Measurements from ENCODE around the gene DDAH2.
A peak's percentile ranks its signal among the peaks of the same experiment; 100 is the strongest.
"Not testable (repeated sequence)": the region's sequence is repeated elsewhere in the genome, so short reads cannot be mapped to it uniquely, and the experiment has no call there.

The DDAH2 gene

DNA sequence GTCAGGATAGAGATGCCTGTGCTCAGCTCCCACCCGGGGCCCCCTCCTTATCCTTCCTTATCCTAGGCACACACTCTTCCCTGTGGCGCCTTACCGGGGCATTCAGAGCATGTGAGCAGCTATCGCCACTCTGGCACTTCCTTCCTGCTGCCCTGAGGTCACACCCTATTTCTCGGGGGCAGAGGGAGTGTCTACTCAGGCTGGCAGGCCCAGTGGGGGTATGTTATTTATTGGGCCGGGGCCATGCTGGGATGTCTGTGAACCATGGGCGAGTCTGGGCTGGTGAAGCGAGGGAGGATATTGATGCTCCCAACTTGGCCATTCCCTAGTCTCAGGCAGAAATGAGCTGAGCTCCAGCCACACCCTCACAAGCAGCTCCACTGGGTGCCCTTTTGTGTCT, 17.9 kb downstream of the DDAH2 start:
- peak; percentile 71 for DNase-seq

DNA sequence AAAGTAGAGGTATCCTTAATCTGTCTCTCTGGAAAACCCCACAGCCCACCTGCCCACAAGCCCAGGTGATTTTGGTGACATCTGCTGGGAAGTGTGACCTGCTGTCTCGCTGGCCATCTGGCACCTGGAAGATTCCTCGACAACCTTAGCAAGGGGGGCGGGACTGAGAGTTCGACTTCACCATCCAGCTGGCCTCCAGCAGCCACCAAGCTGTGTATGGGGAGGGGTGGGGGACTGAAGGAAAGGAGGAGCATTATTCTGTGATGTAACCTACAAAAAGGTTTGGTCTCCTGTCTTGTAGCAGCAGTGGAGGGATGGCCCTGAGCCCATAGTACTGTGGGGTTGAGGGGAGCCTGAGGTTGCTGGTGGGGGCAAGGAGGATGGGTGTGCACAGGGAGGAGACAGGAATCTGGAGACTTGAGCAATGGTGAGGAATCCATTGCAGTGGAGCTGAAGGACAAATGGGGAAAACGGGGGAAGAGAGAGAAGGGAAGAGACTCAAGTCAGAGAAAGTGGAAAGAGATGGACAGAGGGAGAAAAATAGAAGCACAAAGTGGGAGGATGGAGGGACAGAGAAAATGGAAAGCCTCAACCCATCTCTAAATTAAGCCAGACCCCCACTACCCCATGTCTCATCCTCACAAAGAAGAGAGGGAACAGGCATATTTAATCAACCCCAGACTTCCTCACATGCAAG, 18.4 kb downstream of the DDAH2 start:
- DNase-seq, result no peak

GRCh38 chr6:31709157-31709556, 19.9 kb downstream of the DDAH2 start:
- DNase-seq, result not testable (repeated sequence)

- DNase-seq, result no peak
Measured at GRCh38 chr6:31708224-31708623, 20.9 kb downstream of the DDAH2 start.

DNA sequence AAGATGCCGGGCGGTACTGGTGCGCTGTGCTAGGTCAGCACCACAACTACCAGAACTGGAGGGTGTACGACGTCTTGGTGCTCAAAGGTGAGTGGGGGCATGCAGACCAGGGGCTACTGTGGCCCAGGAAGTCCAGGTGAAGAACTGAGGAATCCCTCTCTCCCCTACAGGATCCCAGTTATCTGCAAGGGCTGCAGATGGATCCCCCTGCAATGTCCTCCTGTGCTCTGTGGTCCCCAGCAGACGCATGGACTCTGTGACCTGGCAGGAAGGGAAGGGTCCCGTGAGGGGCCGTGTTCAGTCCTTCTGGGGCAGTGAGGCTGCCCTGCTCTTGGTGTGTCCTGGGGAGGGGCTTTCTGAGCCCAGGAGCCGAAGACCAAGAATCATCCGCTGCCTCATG, 21.4 kb downstream of the DDAH2 start:
- DNase-seq, result no peak

DNA sequence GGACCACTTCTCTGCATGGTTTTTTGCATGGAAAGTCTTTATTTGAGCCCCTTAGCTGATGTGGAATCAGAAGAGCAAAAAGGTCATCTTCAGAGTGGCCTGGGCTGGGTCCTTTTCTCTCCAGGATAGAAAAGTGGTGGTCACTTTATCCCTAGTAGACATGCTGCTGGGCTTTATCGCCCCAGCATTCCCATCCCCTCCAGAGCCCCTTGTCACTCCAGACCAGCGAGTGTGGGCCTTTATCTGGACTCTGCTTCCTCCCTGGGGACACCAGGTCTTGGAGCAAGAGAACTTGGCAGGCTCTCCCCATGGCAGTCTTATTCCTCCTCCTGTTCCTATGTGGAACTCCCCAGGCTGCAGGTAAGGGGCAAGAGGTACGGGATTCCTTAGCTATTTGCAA, 22.5 kb downstream of the DDAH2 start, which contains the start of gene LY6G6F:
Gene LY6G6F (plus strand): TSS at position 268 of the 400 bp plus-strand sequence. CDS start 41 bp downstream, at position 309.
- DNase-seq, result no peak

- no peak for DNase-seq
Measured at GRCh38 chr6:31705931-31706330, 23.2 kb downstream of the DDAH2 start.

DNA sequence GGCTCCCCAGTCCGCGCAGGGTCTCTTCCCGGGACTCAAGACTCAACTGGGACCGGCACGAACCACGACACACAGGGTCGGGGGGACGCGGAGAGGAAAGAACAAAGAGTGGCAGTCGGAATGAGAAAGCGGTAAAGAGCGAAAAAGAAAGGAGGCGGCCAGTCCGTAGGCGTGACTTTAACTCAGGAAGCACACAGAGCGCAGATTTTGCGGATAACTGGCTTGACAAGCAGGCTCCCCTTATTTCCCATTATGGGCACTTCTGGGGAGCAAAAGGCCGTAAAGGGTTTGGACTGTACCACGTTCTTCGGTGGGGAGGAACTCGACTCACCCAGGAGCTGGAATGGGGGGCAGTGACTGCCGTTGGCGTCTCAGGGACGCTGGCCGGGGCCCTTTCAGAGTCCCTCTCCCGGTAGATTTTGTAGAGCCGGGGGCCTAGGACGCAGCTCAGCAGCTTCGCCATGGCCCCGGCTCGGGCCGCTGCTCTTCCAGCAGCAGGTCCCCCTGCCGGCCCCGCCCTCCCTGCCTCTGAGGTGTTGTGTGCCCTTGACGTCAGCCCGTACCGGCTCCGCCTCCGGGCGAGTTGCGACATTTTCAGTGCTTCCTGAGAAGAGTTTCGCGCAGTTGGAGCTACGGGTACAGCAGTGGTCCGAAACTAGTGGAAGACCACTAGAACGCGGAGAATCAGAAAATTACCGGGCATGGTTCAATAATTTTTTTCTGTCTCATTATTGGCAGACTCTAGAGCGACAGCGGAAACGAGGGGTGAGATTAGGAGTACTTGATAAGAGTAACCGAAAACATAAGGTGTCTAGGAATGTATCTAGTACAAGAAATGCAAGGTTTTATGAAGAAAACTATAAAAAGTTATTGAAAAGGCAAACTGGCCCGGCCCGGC, 26.0 kb downstream of the DDAH2 start, which contains the start of gene ABHD16A:
Gene ABHD16A (minus strand): TSS at position 506 of the 898 bp plus-strand sequence. CDS start 43 bp downstream, at position 463.
- peak; percentile 94 for DNase-seq

- DNase-seq, result no peak
Measured at GRCh38 chr6:31702405-31702818, 26.7 kb downstream of the DDAH2 start.

GRCh38 chr6:31701666-31702404, 27.3 kb downstream of the DDAH2 start:
- no peak for DNase-seq

DNA sequence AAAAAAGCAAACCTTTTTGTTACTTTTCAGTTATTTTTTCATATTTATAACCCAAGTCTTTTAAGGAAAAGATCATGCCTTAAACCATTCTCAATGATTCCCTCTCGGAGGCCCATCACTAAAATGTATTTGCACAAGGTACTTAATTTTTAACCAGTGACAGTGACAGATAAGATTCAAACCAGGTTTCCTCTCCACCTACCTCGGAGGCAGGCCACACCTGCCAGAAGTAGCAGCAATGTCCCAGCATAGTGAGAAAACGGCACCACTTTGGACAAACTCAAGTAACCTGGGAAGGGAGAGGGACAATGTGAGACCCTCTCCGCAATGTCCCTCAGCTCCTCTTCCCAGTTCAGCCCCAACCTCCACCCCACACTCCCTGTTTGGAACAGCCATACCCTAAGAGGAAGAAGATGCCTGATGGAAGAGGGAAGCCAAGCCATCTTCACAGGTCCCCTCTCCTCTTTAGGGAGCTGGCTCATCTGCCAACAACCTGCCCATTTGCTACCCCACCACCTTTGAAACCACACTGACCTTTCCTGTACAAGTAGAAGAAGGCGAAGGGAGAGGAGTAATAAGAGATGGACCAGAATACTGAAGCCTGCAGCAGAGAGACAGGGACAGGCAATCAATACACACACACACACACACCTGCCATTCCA, 28.2 kb downstream of the DDAH2 start:
- DNase-seq, result no peak

DNA sequence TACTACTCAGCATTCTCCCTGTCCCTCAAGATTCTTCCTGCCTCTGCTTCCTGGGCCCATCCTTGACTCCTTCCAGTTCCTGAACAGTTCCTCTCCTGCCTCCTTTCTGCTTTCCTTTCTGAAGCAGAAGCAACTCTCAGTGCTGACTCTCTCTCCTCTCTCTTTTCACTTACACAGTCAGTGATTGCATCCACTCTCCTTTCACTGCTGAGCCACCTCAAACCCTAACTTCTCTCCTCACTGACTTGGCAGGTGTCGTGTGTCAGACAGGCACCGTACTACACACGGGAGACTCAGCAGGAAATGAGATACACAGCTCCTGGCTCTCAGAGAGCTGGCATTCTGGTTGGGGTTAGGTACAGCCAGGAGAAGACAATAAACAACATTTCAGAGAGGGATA, 31.5 kb downstream of the DDAH2 start:
- no peak for DNase-seq

DNA sequence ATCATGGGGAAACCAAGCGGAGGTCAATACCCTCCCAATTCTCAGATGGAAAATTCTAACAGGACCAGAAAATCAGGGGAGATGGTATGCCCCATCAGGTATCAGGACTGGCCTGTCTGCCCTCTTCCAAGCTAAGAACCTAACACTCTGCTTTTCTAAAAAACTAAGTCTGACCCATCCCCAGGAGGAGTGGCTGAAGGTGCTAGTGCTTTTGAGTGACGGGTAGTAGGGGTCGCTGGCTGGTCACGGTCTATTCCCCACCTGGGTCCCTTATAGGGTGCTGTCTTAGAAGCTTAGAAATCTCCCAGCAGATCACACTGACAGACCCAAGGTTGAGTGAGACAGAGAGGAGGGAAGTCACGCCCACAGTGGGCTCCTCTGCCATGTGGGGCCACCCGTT, 35.6 kb downstream of the DDAH2 start:
- DNase-seq, result no peak

DNA sequence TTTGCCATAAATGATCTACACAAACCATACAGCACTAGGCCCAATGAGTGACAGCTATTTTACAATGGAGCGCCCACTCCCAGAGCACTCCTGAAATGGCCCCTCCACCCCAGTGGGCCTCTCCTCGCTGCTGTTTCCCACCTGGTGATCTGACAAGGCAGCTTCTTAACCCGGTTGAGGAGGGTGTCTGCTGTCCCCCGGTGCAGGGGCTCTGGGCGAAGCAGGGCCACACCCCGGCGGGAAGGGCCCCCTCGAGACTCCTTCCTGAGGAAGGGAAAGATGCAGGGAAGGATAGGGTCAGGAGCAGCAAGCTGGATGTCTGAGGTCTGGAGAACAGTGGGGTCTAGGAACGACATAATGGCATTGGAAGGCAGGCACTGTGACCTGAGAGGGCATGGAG, 36.2 kb downstream of the DDAH2 start:
- DNase-seq, result no peak

GRCh38 chr6:31692353-31692752, 36.7 kb downstream of the DDAH2 start:
- DNase-seq, result no peak

DNA sequence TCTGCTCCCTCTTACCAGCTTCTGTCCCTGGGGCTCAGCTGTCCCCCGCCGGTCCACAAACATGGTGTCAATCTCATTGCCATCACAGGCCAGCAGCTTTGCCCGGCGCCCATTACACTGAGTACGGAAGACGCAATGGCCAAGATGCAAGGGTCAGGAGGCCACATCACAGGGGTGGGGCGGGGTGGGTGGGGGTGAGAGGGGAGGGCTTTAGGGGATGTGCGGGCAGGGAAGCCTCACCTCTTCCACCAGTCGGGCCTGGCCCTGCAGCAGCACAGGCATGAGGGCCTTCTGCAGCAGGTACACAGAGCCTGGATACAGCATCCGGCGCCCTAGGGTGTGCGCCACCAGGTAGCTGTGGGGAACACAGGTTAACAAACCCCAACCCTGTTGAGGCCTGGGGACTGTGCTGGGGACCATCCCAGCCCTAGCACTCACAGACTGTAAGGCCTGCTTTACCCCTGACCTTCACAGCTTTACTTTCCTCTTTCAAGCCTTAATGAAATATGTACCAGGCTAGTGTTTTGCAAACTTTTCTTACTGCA, 37.5 kb downstream of the DDAH2 start:
- DNase-seq, result no peak

DNA sequence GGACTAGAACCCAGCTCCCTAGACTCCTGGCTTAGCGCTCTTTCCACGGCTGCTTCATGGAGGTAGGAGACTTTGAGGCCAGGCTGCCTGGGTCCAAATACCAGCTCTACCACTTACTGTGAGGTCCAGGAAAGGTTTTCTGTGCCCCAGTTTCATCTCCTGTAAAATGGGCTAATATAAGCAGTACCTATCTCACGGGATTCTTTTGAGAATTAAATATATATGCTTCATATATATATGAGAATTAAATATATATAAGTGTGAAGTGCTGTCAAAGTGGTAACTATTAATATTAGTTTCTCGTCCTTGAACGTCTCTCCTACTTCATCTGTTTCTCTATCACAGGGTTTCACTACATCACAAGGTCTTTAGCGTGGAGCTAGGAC, 38.0 kb downstream of the DDAH2 start:
- no peak for DNase-seq

DNA sequence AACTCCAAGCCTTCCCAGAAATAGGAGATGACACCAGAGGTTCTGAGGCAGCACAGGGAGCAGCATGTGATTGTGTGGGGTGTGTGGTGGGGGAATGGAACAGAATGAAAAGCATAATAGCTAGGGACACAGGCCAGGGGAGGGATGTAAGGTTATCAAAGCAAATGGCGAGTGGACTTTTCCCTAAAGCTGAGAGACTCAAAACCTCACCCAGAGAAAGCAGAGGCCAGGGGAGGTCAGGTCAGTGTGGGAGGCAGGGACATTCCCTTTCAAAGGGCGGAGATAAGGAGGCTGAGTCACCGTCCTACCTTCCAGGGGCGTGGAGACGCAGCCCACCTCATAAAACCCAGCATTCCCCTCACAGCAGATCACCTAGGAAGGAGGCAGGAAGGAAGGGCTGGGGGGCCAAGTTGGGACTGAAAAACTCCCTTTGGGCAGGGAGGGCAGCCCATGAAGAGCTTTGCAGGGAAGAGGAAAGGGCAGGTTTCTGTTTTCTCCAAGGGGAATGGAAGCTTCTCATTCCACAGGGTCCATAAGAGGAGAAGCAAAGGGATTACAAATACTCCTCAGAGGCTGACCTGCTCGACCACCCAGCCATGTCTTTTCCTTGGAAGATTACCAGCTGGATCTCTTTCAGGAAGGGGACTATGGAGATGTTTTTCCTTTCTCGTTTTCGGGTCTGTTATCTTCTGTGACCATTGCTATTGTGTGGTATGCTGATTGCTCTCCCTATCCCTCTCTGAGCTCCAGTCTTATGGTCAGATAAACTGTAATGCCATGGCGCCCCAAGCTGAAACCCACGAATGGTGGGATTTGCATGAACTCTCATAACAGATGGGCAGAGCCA, 38.6 kb downstream of the DDAH2 start:
- DNase-seq, result no peak

DNA sequence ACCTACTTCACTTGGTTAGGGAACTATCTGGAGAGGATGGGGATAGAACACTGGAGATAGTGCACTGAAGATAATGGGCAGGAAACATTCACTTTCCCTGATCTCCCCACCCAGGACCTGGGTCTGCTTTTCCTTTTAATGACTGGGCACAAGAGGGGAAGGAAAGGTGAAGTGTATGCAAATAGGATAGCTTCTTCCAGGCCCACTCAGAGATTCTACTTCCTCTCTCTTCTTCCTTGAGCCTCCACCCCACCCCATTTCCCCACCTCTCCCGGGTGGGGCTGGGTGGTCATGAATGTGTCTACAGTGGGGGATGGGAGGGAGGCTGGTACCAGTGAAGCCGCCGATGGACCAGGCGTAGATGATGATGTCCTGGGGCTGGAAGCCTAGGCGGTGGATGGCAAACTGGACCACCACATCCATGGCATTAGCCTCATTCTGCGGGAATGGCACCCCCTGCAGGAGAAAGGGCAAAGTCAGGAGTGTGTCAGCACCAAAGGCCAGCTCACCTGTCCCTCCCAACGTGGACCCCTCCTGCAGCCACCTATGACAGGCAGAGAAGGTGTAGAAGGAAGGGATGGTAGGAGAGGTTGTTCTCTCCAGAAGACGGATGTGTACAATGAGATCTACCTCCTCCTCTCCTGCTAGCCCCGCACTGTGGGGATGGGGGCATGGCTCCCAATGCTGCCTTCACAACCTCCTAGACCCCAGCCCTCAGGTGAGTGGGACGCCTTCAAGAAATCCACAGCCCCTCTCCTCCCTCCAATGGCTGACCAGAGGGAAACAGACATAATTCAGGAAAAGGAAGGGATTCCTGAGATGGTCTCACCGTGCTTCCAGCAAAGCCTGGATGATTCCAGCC, 39.6 kb downstream of the DDAH2 start:
- DNase-seq, result no peak

Measured in GDM1 (cell line).